GM18858 (cell line): ENCODE measurements around the gene PCYT1B.
"Not testable (repeated sequence)": the region's sequence is repeated elsewhere in the genome, so short reads cannot be mapped to it uniquely, and the experiment has no call there.

ENCODE experiments used
- ATAC-seq: cut with Tn5 transposase; IDR thresholded peaks from one replicate; pipeline ENCODE4 v1.9.1; 2021; ENCODE audit not compliant: unreplicated experiment

The PCYT1B gene

GRCh38 chrX:24646745-24647182 is 383 bp downstream of the PCYT1B start:
- no peak for ATAC-seq

- no peak for ATAC-seq
Measured at GRCh38 chrX:24646006-24646405, 1.1 kb downstream of the PCYT1B start.

- no peak for ATAC-seq
Measured at GRCh38 chrX:24643116-24643515, 4.0 kb downstream of the PCYT1B start.

- ATAC-seq, result no peak
Measured at GRCh38 chrX:24629701-24630100, 17.4 kb downstream of the PCYT1B start.

GRCh38 chrX:24619647-24620046 is 27.5 kb downstream of the PCYT1B start:
- no peak for ATAC-seq

GRCh38 chrX:24610516-24610915 is 36.6 kb downstream of the PCYT1B start:
- ATAC-seq, result no peak

GRCh38 chrX:24607616-24608015 is 39.5 kb downstream of the PCYT1B start:
- no peak for ATAC-seq

GRCh38 chrX:24605941-24606340 is 41.2 kb downstream of the PCYT1B start:
- not testable (repeated sequence) for ATAC-seq

GRCh38 chrX:24603191-24603590 is 44.0 kb downstream of the PCYT1B start:
- ATAC-seq, result no peak

GRCh38 chrX:24601858-24602257 is 45.3 kb downstream of the PCYT1B start:
- ATAC-seq, result no peak

- ATAC-seq, result no peak
Measured at GRCh38 chrX:24594501-24594900, 52.6 kb downstream of the PCYT1B start.

GRCh38 chrX:24590111-24590510 is 57.0 kb downstream of the PCYT1B start:
- ATAC-seq, result no peak

GRCh38 chrX:24577091-24577490 is 70.1 kb downstream of the PCYT1B start:
- ATAC-seq, result no peak

- ATAC-seq, result no peak
Measured at GRCh38 chrX:24575496-24575895, 71.7 kb downstream of the PCYT1B start.

GRCh38 chrX:24574743-24575142 is 72.4 kb downstream of the PCYT1B start:
- ATAC-seq, result no peak

GRCh38 chrX:24567169-24567568 is 80.0 kb downstream of the PCYT1B start:
- ATAC-seq, result no peak

GRCh38 chrX:24566240-24566639 is 80.9 kb downstream of the PCYT1B start:
- no peak for ATAC-seq

GRCh38 chrX:24563291-24564010 is 83.7 kb downstream of the PCYT1B start:
- no peak for ATAC-seq

- ATAC-seq, result no peak
Measured at GRCh38 chrX:24561121-24561520, 86.0 kb downstream of the PCYT1B start.

- no peak for ATAC-seq
Measured at GRCh38 chrX:24553011-24553410, 94.1 kb downstream of the PCYT1B start.

- no peak for ATAC-seq
Measured at GRCh38 chrX:24550166-24550565, 97.0 kb downstream of the PCYT1B start.

GRCh38 chrX:24547961-24548360 is 99.2 kb downstream of the PCYT1B start:
- no peak for ATAC-seq

- ATAC-seq, result no peak
Measured at GRCh38 chrX:24542756-24543155, 104.4 kb downstream of the PCYT1B start.
